SH-SY5Y (cell line): ENCODE measurements around the gene CARD18.

Experiments
- GATA2 ChIP-seq: IDR thresholded peaks from 2 replicates; pipeline ENCODE4 v1.6.1; 2011; ENCODE audit warnings: mild to moderate bottlenecking, low read depth, low read length
- GATA3 ChIP-seq: IDR thresholded peaks from 2 replicates; pipeline ENCODE4 v1.6.1; 2011; ENCODE audit warnings: low read depth, mild to moderate bottlenecking, low read length, moderate library complexity

DNA sequence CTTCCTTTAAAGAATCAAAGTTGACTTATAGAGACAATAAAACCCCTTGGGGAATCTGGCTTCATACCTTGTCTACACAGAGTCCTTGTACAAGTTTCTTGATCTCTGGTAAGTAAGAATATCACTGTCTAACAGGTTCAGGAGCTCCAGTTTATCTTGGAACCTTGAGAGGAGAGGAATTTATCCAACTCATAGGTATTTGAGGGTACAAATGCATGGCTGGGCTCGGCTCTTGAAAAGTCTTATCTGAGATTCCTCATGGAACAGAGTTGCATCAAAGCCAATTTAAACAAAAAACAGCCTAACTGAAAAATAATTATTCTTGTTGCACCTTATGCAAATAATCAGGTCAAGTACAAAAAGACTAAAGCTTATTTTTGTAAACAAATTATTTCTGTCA is 33.4 kb downstream of the CARD18 start:
- no peak for TF ChIP-seq GATA2
- TF ChIP-seq GATA3, result no peak
